SK-N-SH (cell line): Measurements from ENCODE around the gene MLLT3.

Source experiments
- JUND ChIP-seq: IDR thresholded peaks from 2 replicates; pipeline ENCODE4 v1.4.0; 2012
- MXI1 ChIP-seq: IDR thresholded peaks from 2 replicates; pipeline ENCODE4 v1.6.1; 2012; ENCODE audit warnings: mild to moderate bottlenecking, low read depth, low read length, improper control_type of control experiment
- TEAD4 ChIP-seq: IDR thresholded peaks from 2 replicates; pipeline ENCODE4 v1.4.0; 2012; ENCODE audit warnings: mild to moderate bottlenecking, borderline replicate concordance; ENCODE audit not compliant: insufficient read depth
- TF ChIP-seq, protein P1 (sequence below): fragments of 200-600 bp; sonication (generic); IDR thresholded peaks from 2 replicates; pipeline ENCODE4 v1.6.1; 2017; ENCODE audit warnings: antibody characterized with exemption, mild to moderate bottlenecking, moderate library complexity

DNA sequence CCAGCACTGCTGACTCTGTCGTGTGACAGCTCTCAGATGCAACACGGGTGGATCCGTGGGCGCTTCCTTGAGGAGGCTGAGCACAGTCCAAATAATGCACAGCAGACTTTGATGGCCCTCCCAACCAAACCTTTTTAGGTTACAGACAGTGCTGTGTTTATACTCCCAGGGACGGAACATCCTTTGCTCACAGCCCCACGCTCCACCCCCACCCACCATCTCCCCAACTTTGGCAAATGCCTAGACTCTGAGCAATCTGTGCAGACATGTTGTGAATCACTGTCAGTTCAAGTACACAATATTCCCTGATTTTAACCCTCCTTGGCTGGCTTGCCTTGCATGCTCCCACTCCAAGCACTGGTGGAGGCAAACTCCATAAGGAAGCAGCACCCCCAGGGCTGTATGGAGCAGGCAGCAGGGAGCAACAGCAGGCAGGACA, 324.6 kb downstream of the MLLT3 start:
- TF ChIP-seq MXI1 = no peak
- TF ChIP-seq, protein P1, sequence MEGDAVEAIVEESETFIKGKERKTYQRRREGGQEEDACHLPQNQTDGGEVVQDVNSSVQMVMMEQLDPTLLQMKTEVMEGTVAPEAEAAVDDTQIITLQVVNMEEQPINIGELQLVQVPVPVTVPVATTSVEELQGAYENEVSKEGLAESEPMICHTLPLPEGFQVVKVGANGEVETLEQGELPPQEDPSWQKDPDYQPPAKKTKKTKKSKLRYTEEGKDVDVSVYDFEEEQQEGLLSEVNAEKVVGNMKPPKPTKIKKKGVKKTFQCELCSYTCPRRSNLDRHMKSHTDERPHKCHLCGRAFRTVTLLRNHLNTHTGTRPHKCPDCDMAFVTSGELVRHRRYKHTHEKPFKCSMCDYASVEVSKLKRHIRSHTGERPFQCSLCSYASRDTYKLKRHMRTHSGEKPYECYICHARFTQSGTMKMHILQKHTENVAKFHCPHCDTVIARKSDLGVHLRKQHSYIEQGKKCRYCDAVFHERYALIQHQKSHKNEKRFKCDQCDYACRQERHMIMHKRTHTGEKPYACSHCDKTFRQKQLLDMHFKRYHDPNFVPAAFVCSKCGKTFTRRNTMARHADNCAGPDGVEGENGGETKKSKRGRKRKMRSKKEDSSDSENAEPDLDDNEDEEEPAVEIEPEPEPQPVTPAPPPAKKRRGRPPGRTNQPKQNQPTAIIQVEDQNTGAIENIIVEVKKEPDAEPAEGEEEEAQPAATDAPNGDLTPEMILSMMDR = no peak
- TF ChIP-seq TEAD4 = no peak
- no peak for TF ChIP-seq JUND
